Neural progenitor cell (in vitro differentiated cells): ENCODE results near the gene SCART1. TPM values are rescaled to one million over a fixed set of nuclear protein-coding genes. Genes with fewer than 3 reads are reported as not detected.
"Not testable (repeated sequence)": the region's sequence is repeated elsewhere in the genome, so short reads cannot be mapped to it uniquely, and the experiment has no call there.

ENCODE experiments used
- DNase-seq: peaks from one replicate; pipeline ENCODE4 v3.0.0-alpha.2; 2016; ENCODE audit warnings: low spot score
- H2AFZ ChIP-seq: fragments of 200-600 bp; sonication (generic); replicated peaks from 2 replicates; pipeline ENCODE4 v1.6.1; 2016; ENCODE audit warnings: antibody characterized with exemption
- H3F3A ChIP-seq: fragments of 200-600 bp; sonication (generic); 2 replicates; pipeline ENCODE4 v1.6.1; 2016; ENCODE audit warnings: antibody characterized with exemption, low read depth
- H3K27ac ChIP-seq: fragments of 200-600 bp; sonication (generic); 2 replicates; pipeline ENCODE4 v1.5.1; 2016; ENCODE audit warnings: mild to moderate bottlenecking
- H3K27me3 ChIP-seq: fragments of 200-600 bp; sonication (generic); 2 replicates; pipeline ENCODE4 v1.6.1; 2016; ENCODE audit warnings: mild to moderate bottlenecking, moderate library complexity
- H3K36me3 ChIP-seq: fragments of 200-600 bp; sonication (generic); 2 replicates; pipeline ENCODE4 v1.5.1; 2016
- H3K4me1 ChIP-seq: fragments of 200-600 bp; sonication (generic); 2 replicates; pipeline ENCODE4 v1.6.1; 2016; ENCODE audit warnings: mixed run types
- H3K4me2 ChIP-seq: fragments of 200-600 bp; sonication (generic); 2 replicates; pipeline ENCODE4 v1.6.1; 2016
- H3K4me3 ChIP-seq: fragments of 200-600 bp; sonication (generic); 2 replicates; pipeline ENCODE4 v1.5.1; 2016
- H3K79me2 ChIP-seq: fragments of 200-600 bp; sonication (generic); 2 replicates; pipeline ENCODE4 v1.6.1; 2016; ENCODE audit warnings: low read depth
- H3K9ac ChIP-seq: fragments of 200-600 bp; sonication (generic); 2 replicates; pipeline ENCODE4 v1.6.1; 2016
- H3K9me3 ChIP-seq: fragments of 200-600 bp; sonication (generic); 2 replicates; pipeline ENCODE4 v1.5.1; 2016; ENCODE audit warnings: low read depth
- H4K20me1 ChIP-seq: fragments of 200-600 bp; sonication (generic); 2 replicates; pipeline ENCODE4 v1.6.1; 2016; ENCODE audit warnings: low read depth
- H3K27ac Mint-ChIP-seq: 3 replicates; pipeline ENCODE4 v1.8.0; 2021; ENCODE audit warnings: mixed read lengths
- H3K27me3 Mint-ChIP-seq: 2 replicates; pipeline ENCODE4 v1.8.0; 2022; ENCODE audit warnings: low read depth, mild to moderate bottlenecking, inconsistent platforms, moderate library complexity, mixed read lengths; ENCODE audit not compliant: insufficient read depth
- H3K36me3 Mint-ChIP-seq: 3 replicates; pipeline ENCODE4 v1.8.0; 2021; ENCODE audit warnings: mixed read lengths
- H3K4me1 Mint-ChIP-seq: 3 replicates; pipeline ENCODE4 v1.8.0; 2021; ENCODE audit warnings: mixed read lengths
- H3K4me3 Mint-ChIP-seq: 3 replicates; pipeline ENCODE4 v1.8.0; 2021; ENCODE audit warnings: mild to moderate bottlenecking, moderate library complexity, mixed read lengths
- H3K9me3 Mint-ChIP-seq: 3 replicates; pipeline ENCODE4 v1.8.0; 2020; ENCODE audit warnings: mixed read lengths
- CTCF ChIP-seq: fragments of 200-600 bp; sonication (generic); IDR thresholded peaks from 2 replicates; pipeline ENCODE4 v1.5.1; 2017; ENCODE audit warnings: antibody characterized with exemption, mild to moderate bottlenecking
- EZH2 ChIP-seq: fragments of 200-600 bp; sonication (generic); IDR thresholded peaks from 2 replicates; pipeline ENCODE4 v1.6.1; 2017; ENCODE audit warnings: antibody characterized with exemption, mild to moderate bottlenecking, moderate library complexity
- EZH2phosphoT487 ChIP-seq: fragments of 200-600 bp; sonication (generic); IDR thresholded peaks from 2 replicates; pipeline ENCODE4 v1.6.1; 2017; ENCODE audit warnings: antibody characterized with exemption
- total RNA-seq: library from RNA; depleted of rRNA; stranded (reverse); fragments of >200 nt; gene quantifications from 2 replicates; pipeline ENCODE4 v1.2.3, GENCODE V29; 2015; ENCODE audit warnings: low replicate concordance

Gene SCART1
- total RNA-seq, 1 donor from 2014 or later = 0.49 TPM

GRCh38 chr10:133422807-133423771, 30.7 kb upstream of the SCART1 start:
- Histone ChIP-seq H3K36me3 (no peaks in the 10 kb centered on the region), H3K27me3 (peaks cover 28% of the 10 kb centered on the region), H3K9me3 (no peaks in the 10 kb centered on the region), H3K4me3 (peak overlapping the region; percentile 29), H3K27ac (no peak overlapping the region), H4K20me1 (peaks cover 19% of the 10 kb centered on the region), H3K4me2 (peak overlapping the region; percentile 67), H3K9ac (no peak overlapping the region), H2AFZ (no peak overlapping the region), H3K79me2 (no peaks in the 10 kb centered on the region), H3F3A (peaks cover 12% of the 10 kb centered on the region), H3K4me1 (no peaks in the 10 kb centered on the region)
- H3K4me1 Mint-ChIP-seq = no peaks in the 10 kb centered on the region
- H3K27me3 Mint-ChIP-seq = peaks cover 3% of the 10 kb centered on the region
- peaks cover 3% of the 10 kb centered on the region for H3K36me3 Mint-ChIP-seq
- TF ChIP-seq EZH2phosphoT487 (no peak), CTCF (no peak), EZH2 (no peak)
- peak; percentile 54 for DNase-seq
- no peaks in the 10 kb centered on the region for H3K9me3 Mint-ChIP-seq
- H3K4me3 Mint-ChIP-seq = peak overlapping the region; percentile 73
- no peak overlapping the region for H3K27ac Mint-ChIP-seq

- H3K4me1 Mint-ChIP-seq, H3K4me3 ChIP-seq, H3K4me3 Mint-ChIP-seq, H3K4me2 ChIP-seq, H2AFZ ChIP-seq, H3K9ac ChIP-seq, H3K27ac Mint-ChIP-seq, H3K79me2 ChIP-seq, H3K27me3 Mint-ChIP-seq, H3K27ac ChIP-seq, H3K9me3 ChIP-seq, H3K36me3 Mint-ChIP-seq, H3K9me3 Mint-ChIP-seq, H3K4me1 ChIP-seq, H3K36me3 ChIP-seq: not testable (repeated sequence)
- H3K27me3 ChIP-seq = peaks cover 28% of the 10 kb centered on the region
- peaks cover 12% of the 10 kb centered on the region for H3F3A ChIP-seq
- DNase-seq = peak; percentile 34
- peaks cover 19% of the 10 kb centered on the region for H4K20me1 ChIP-seq
These were observed 29.6 kb upstream of the SCART1 start for GRCh38 chr10:133424102-133424501.

GRCh38 chr10:133424601-133425000, 29.1 kb upstream of the SCART1 start, which contains the start of gene SPRN:
Gene SPRN (minus strand): TSS chr10:133424625. CDS start chr10:133423681, 944 bp downstream.
- H3K36me3 Mint-ChIP-seq, H2AFZ ChIP-seq, H3K27ac Mint-ChIP-seq, DNase-seq, H3K9me3 ChIP-seq, H3K4me1 ChIP-seq, H3K36me3 ChIP-seq, H3K27ac ChIP-seq, H3K4me1 Mint-ChIP-seq, H3K79me2 ChIP-seq, H3K9ac ChIP-seq, H3K27me3 Mint-ChIP-seq: not testable (repeated sequence)
- Mint-ChIP-seq H3K4me3 (peak within 1 kb of the TSS; percentile 73), H3K9me3 (peaks cover 11% of the 10 kb centered on the region)
- Histone ChIP-seq H4K20me1 (peaks cover 19% of the 10 kb centered on the region), H3K27me3 (peaks cover 28% of the 10 kb centered on the region), H3F3A (peaks cover 12% of the 10 kb centered on the region), H3K4me2 (peak within 1 kb of the TSS; percentile 67), H3K4me3 (peak within 1 kb of the TSS; percentile 29)

DNA sequence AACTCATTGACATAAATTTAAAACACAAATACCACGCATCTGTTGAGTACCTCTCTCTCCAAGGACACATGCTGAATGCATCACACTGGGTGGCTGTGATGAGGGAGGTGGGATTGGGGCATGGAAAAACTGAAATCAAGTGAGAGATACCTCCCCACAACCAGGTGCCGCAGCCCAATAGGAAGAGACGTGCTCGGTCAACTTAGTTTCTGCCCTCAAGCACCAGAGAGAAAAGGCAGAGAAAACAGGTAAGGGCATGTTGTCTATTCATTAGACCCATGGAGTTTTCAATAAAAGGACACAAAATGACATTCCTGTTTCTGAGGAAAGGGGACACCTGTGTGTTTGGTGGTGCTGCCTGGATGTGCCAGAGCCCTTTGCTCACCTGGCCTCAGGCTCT, 24.2 kb upstream of the SCART1 start:
- H3K27me3 ChIP-seq, H3K27me3 Mint-ChIP-seq, H3K27ac ChIP-seq, H3K9ac ChIP-seq, H3K79me2 ChIP-seq, H4K20me1 ChIP-seq, H3K4me3 ChIP-seq, H3K9me3 ChIP-seq, H3K36me3 Mint-ChIP-seq, H3K27ac Mint-ChIP-seq, DNase-seq, H3K4me3 Mint-ChIP-seq, H2AFZ ChIP-seq, H3K36me3 ChIP-seq, H3F3A ChIP-seq, H3K4me2 ChIP-seq, H3K4me1 ChIP-seq, H3K4me1 Mint-ChIP-seq: not testable (repeated sequence)
- H3K9me3 Mint-ChIP-seq = peaks cover 11% of the 10 kb centered on the region

GRCh38 chr10:133431888-133432613, 21.7 kb upstream of the SCART1 start:
- not testable (repeated sequence) for H3K27me3 Mint-ChIP-seq, H3K4me3 ChIP-seq, H3K9me3 ChIP-seq, H3F3A ChIP-seq, H3K4me3 Mint-ChIP-seq, H3K4me1 Mint-ChIP-seq, H3K4me2 ChIP-seq, H3K36me3 ChIP-seq, H3K27ac Mint-ChIP-seq, H3K4me1 ChIP-seq, H2AFZ ChIP-seq, H3K9ac ChIP-seq, DNase-seq, H3K36me3 Mint-ChIP-seq, H3K79me2 ChIP-seq, H3K27ac ChIP-seq, H4K20me1 ChIP-seq, H3K27me3 ChIP-seq
- H3K9me3 Mint-ChIP-seq = peaks cover 13% of the 10 kb centered on the region

- not testable (repeated sequence) for H3F3A ChIP-seq, H3K9me3 ChIP-seq, H3K27me3 ChIP-seq, H3K4me1 Mint-ChIP-seq, H3K36me3 Mint-ChIP-seq, H3K79me2 ChIP-seq, H3K27ac ChIP-seq, H3K9ac ChIP-seq, H3K4me3 Mint-ChIP-seq, H3K36me3 ChIP-seq, DNase-seq, H3K4me2 ChIP-seq, H4K20me1 ChIP-seq, H3K27ac Mint-ChIP-seq, H3K4me3 ChIP-seq, H3K27me3 Mint-ChIP-seq, H3K4me1 ChIP-seq, H2AFZ ChIP-seq
- peaks cover 18% of the 10 kb centered on the region for H3K9me3 Mint-ChIP-seq
These were observed 21.0 kb upstream of the SCART1 start for GRCh38 chr10:133432789-133433188.
